WTC11 (cell line): ENCODE data around the gene CENPX. TPM values are rescaled to one million over a fixed set of nuclear protein-coding genes. Genes with fewer than 3 reads are reported as not detected.

Experiments used
- EMX1 ChIP-seq: fragments of 250-450 bp; sonication (Bioruptor Pico); IDR thresholded peaks from 2 replicates; pipeline ENCODE4 v1.8.0; 2021; ENCODE audit warnings: mild to moderate bottlenecking
- GABPB1 ChIP-seq: sonication (generic); formaldehyde crosslinking; IDR thresholded peaks from 2 replicates; pipeline ENCODE4 v1.8.1; 2023; ENCODE audit warnings: mild to moderate bottlenecking, missing genetic modification reagents
- IRF2 ChIP-seq: sonication (generic); formaldehyde crosslinking; IDR thresholded peaks from 2 replicates; pipeline ENCODE4 v1.8.0; 2022; ENCODE audit warnings: low read depth, missing genetic modification reagents, borderline replicate concordance
- NFE2L1 ChIP-seq: sonication (generic); formaldehyde crosslinking; IDR thresholded peaks from 2 replicates; pipeline ENCODE4 v1.8.1; 2023; ENCODE audit warnings: missing genetic modification reagents
- PRDM15 ChIP-seq: sonication (generic); formaldehyde crosslinking; IDR thresholded peaks from 2 replicates; pipeline ENCODE4 v1.8.0; 2022; ENCODE audit warnings: missing genetic modification reagents
- PREB ChIP-seq: sonication (generic); formaldehyde crosslinking; IDR thresholded peaks from 2 replicates; pipeline ENCODE4 v1.8.1; 2022; ENCODE audit warnings: mild to moderate bottlenecking, missing genetic modification reagents, moderate library complexity, borderline replicate concordance
- SMAD3 ChIP-seq: sonication (generic); formaldehyde crosslinking; IDR thresholded peaks from 2 replicates; pipeline ENCODE4 v1.8.0; 2022; ENCODE audit warnings: missing genetic modification reagents, mild to moderate bottlenecking, borderline replicate concordance
- SP1 ChIP-seq: sonication (generic); formaldehyde crosslinking; conservative IDR thresholded peaks from 2 replicates; pipeline ENCODE4 v1.8.1; 2022; ENCODE audit warnings: missing genetic modification reagents
- ZNF121 ChIP-seq: sonication (generic); formaldehyde crosslinking; IDR thresholded peaks from 2 replicates; pipeline ENCODE4 v1.8.0; 2023; ENCODE audit warnings: missing genetic modification reagents
- ZNF671 ChIP-seq: fragments of 250-450 bp; sonication (Bioruptor Pico); IDR thresholded peaks from 2 replicates; pipeline ENCODE4 v1.8.0; 2021; ENCODE audit warnings: mild to moderate bottlenecking
- total RNA-seq: library from RNA; stranded (reverse); gene quantifications from 3 replicates; pipeline ENCODE4 v1.2.3, GENCODE V29; 2021
- TF ChIP-seq, protein P1 (sequence below): sonication (generic); formaldehyde crosslinking; conservative IDR thresholded peaks from 2 replicates; pipeline ENCODE4 v1.8.1; 2023; ENCODE audit warnings: mild to moderate bottlenecking, low read depth, missing genetic modification reagents, moderate library complexity
- TF ChIP-seq, protein P2 (sequence below): sonication (generic); formaldehyde crosslinking; IDR thresholded peaks from 2 replicates; pipeline ENCODE4 v1.8.1; 2023; ENCODE audit warnings: mild to moderate bottlenecking, moderate library complexity, missing genetic modification reagents
- TF ChIP-seq, protein P3 (sequence below): fragments of 200-600 bp; IDR thresholded peaks from 2 replicates; pipeline ENCODE4 v1.8.0; 2022; ENCODE audit warnings: antibody characterized with exemption
- TF ChIP-seq, protein P4 (sequence below): fragments of 250-450 bp; sonication (Bioruptor Pico); conservative IDR thresholded peaks from 2 replicates; pipeline ENCODE4 v1.9.0; 2021; ENCODE audit warnings: mild to moderate bottlenecking
- TF ChIP-seq, protein P5 (sequence below): sonication (generic); formaldehyde crosslinking; IDR thresholded peaks from 2 replicates; pipeline ENCODE4 v1.8.0; 2022; ENCODE audit warnings: mild to moderate bottlenecking, missing genetic modification reagents
- TF ChIP-seq, protein P6 (sequence below): sonication (generic); formaldehyde crosslinking; IDR thresholded peaks from 2 replicates; pipeline ENCODE4 v1.8.1; 2022; ENCODE audit warnings: mild to moderate bottlenecking, moderate library complexity, missing genetic modification reagents

Gene CENPX
- total RNA-seq, 1 experiment from 2014 or later, result 121 TPM

DNA sequence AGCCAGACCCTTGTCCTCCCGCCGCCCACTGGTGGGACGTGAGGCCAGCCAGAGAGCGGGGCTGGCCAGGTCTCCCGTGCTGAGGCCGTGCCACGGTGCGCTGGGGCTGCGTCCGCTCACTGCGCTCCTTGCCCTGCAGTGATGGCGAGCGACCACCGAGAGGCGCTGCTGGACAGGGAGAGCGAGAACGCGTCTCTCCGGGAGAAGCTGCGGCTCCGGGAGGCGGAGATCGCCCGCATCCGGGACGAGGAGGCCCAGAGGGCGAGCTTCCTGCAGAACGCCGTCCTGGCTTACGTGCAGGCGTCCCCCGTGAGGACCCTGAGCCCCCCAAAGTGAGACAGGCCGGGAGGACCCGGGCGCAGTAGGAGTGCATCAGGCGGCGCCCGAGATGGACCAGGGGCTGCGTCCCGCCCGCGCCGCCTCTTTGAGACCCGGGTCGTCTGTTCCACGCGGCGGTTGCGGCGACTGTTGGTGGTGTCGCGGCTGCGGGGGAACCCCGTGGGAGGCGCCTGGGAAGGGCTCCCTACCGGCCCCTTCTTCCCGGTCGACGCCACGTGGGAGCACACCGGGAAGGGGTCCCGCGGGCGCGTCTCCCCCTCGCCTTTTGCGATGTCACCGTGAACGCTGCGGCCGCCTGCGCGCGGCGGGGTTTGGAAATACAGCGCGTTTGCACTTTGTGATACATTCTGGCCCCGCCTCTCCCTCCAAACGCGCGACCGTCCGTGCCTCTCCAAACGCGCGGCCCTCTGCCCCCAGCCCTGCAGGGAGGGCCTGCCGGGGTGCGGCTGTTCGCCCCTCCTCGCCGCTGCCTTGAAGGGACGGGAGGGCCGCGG, 8.0 kb upstream of the CENPX start (continued):
- TF ChIP-seq PRDM15 (CRISPR knock-in tag), result peak; percentile 40; the same call in 1 of the 2 replicates
- TF ChIP-seq, protein P1, sequence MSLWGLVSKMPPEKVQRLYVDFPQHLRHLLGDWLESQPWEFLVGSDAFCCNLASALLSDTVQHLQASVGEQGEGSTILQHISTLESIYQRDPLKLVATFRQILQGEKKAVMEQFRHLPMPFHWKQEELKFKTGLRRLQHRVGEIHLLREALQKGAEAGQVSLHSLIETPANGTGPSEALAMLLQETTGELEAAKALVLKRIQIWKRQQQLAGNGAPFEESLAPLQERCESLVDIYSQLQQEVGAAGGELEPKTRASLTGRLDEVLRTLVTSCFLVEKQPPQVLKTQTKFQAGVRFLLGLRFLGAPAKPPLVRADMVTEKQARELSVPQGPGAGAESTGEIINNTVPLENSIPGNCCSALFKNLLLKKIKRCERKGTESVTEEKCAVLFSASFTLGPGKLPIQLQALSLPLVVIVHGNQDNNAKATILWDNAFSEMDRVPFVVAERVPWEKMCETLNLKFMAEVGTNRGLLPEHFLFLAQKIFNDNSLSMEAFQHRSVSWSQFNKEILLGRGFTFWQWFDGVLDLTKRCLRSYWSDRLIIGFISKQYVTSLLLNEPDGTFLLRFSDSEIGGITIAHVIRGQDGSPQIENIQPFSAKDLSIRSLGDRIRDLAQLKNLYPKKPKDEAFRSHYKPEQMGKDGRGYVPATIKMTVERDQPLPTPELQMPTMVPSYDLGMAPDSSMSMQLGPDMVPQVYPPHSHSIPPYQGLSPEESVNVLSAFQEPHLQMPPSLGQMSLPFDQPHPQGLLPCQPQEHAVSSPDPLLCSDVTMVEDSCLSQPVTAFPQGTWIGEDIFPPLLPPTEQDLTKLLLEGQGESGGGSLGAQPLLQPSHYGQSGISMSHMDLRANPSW (CRISPR knock-in tag), result no peak
- no peak for TF ChIP-seq IRF2
- TF ChIP-seq, protein P2, sequence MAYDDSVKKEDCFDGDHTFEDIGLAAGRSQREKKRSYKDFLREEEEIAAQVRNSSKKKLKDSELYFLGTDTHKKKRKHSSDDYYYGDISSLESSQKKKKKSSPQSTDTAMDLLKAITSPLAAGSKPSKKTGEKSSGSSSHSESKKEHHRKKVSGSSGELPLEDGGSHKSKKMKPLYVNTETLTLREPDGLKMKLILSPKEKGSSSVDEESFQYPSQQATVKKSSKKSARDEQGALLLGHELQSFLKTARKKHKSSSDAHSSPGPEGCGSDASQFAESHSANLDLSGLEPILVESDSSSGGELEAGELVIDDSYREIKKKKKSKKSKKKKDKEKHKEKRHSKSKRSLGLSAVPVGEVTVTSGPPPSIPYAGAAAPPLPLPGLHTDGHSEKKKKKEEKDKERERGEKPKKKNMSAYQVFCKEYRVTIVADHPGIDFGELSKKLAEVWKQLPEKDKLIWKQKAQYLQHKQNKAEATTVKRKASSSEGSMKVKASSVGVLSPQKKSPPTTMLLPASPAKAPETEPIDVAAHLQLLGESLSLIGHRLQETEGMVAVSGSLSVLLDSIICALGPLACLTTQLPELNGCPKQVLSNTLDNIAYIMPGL, result peak; percentile 88
- TF ChIP-seq PREB, result no peak
- 0 out of 2 replicates have a peak, but pooled peaks have one; percentile 23 for TF ChIP-seq EMX1 (CRISPR knock-in tag)
- no peak for TF ChIP-seq ZNF671
- no peak for TF ChIP-seq NFE2L1 (CRISPR knock-in tag)
- TF ChIP-seq GABPB1 (CRISPR knock-in tag), result no peak
- peak; percentile 23; the same call in 1 of the 2 replicates for TF ChIP-seq SP1 (CRISPR knock-in tag)
- TF ChIP-seq, protein P3, sequence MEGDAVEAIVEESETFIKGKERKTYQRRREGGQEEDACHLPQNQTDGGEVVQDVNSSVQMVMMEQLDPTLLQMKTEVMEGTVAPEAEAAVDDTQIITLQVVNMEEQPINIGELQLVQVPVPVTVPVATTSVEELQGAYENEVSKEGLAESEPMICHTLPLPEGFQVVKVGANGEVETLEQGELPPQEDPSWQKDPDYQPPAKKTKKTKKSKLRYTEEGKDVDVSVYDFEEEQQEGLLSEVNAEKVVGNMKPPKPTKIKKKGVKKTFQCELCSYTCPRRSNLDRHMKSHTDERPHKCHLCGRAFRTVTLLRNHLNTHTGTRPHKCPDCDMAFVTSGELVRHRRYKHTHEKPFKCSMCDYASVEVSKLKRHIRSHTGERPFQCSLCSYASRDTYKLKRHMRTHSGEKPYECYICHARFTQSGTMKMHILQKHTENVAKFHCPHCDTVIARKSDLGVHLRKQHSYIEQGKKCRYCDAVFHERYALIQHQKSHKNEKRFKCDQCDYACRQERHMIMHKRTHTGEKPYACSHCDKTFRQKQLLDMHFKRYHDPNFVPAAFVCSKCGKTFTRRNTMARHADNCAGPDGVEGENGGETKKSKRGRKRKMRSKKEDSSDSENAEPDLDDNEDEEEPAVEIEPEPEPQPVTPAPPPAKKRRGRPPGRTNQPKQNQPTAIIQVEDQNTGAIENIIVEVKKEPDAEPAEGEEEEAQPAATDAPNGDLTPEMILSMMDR, result peak; percentile 85
- no peak for TF ChIP-seq SMAD3
- TF ChIP-seq, protein P4, sequence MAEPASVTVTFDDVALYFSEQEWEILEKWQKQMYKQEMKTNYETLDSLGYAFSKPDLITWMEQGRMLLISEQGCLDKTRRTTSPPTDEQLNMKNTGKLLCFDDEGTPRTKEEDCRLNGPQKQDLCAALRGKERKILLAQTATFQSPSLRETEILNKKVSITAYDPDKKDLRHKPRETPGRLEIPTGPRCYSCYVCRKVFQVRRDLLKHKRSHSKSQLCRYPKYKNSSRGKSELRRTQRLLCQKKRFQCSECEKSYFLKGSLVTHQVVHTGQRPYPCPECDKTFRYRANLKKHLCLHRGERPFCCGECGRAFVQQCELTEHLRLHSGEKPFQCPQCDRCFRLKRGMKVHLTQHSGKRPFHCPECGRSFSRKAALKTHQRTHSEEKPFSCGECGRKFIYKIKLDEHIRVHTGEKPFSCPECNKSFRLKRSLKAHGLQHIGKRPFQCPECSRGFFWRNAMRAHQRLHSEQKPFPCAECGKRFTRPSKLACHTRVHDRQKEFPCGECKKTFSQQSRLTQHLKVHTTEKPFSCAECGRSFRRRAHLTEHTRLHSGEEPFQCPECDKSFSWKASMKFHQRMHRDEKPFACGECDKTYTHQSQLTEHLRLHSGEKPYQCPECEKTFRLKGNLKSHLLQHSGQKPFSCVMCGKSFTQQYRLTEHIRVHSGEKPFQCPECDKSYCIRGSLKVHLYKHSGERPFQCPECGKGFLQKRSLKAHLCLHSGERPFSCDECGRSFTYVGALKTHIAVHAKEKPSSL (CRISPR knock-in tag), result no peak
- TF ChIP-seq ZNF121 (CRISPR knock-in tag), result no peak
- TF ChIP-seq, protein P5, sequence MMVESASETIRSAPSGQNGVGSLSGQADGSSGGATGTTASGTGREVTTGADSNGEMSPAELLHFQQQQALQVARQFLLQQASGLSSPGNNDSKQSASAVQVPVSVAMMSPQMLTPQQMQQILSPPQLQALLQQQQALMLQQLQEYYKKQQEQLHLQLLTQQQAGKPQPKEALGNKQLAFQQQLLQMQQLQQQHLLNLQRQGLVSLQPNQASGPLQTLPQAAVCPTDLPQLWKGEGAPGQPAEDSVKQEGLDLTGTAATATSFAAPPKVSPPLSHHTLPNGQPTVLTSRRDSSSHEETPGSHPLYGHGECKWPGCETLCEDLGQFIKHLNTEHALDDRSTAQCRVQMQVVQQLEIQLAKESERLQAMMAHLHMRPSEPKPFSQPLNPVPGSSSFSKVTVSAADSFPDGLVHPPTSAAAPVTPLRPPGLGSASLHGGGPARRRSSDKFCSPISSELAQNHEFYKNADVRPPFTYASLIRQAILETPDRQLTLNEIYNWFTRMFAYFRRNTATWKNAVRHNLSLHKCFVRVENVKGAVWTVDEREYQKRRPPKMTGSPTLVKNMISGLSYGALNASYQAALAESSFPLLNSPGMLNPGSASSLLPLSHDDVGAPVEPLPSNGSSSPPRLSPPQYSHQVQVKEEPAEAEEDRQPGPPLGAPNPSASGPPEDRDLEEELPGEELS, result peak; percentile 44
- TF ChIP-seq, protein P6, sequence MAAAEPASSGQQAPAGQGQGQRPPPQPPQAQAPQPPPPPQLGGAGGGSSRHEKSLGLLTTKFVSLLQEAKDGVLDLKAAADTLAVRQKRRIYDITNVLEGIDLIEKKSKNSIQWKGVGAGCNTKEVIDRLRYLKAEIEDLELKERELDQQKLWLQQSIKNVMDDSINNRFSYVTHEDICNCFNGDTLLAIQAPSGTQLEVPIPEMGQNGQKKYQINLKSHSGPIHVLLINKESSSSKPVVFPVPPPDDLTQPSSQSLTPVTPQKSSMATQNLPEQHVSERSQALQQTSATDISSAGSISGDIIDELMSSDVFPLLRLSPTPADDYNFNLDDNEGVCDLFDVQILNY (CRISPR knock-in tag), result no peak
